T-cell (primary cell): ENCODE measurements around the gene PRKAR2B. TPM values are rescaled to one million over a fixed set of nuclear protein-coding genes. Genes with fewer than 3 reads are reported as not detected.

Source experiments
- ATAC-seq, 4 experiments: fragments of 200-7000 bp in 3 of 4; fragments of 150-1000 bp in 1 of 4; cut with Tn5 transposase; replicated peaks in 1 of 4; 1 replicate in 3 of 4; 2 replicates in 1 of 4; pipeline ENCODE4 v1.10.0; 2021; ENCODE audit warnings: moderate library complexity in 3 of 4, mild to moderate bottlenecking in 2 of 4, moderate number of reproducible peaks in 1 of 4
- CTCF ChIA-PET, 2 donors: fragments of 300-600 bp; sonication (Branson Sonifier 250); formaldehyde crosslinking; loops; one replicate each; lab custom pipeline; 2022; ENCODE audit warnings: antibody characterized with exemption in 2 of 2; lab: Charles Lee
- POLR2A ChIA-PET, 2 donors: fragments of 300-600 bp; sonication (Branson Sonifier 250); formaldehyde crosslinking; loops; one replicate each; lab custom pipeline; 2022; ENCODE audit warnings: antibody characterized with exemption in 2 of 2; lab: Charles Lee
- DNase-seq, 35 experiments: peaks; one replicate each; pipeline versions ENCODE4 v3.0.0 to v3.0.0-alpha.2; 2013 to 2023
- H3K27ac ChIP-seq: one replicate; pipeline ENCODE4 v1.5.1; 2013; ENCODE audit warnings: low read length
- H3K27me3 ChIP-seq, 2 experiments: replicated peaks in 1 of 2; 1 replicate in 1 of 2; 2 replicates in 1 of 2; pipeline versions ENCODE4 v1.6.1 to v1.7.0; 2013; ENCODE audit warnings: low read length in 1 of 2, mixed read lengths in 1 of 2; ENCODE audit not compliant: control insufficient read depth in 2 of 2, insufficient read depth in 2 of 2; ENCODE audit errors: extremely low read depth in 1 of 2
- H3K36me3 ChIP-seq, 2 donors: 1 replicate in 1 of 2; 2 replicates in 1 of 2; pipeline versions ENCODE4 v1.6.1 to v1.7.0; 2013; ENCODE audit warnings: low read length in 1 of 2; ENCODE audit not compliant: control insufficient read depth in 2 of 2, insufficient read depth in 1 of 2; ENCODE audit errors: extremely low read depth in 1 of 2
- H3K4me1 ChIP-seq, 2 experiments: 1 replicate in 1 of 2; 2 replicates in 1 of 2; pipeline versions ENCODE4 v1.6.1 to v1.7.0; 2013; ENCODE audit warnings: low read length in 2 of 2, mixed read lengths in 1 of 2; ENCODE audit not compliant: insufficient read depth in 2 of 2, control insufficient read depth in 1 of 2; ENCODE audit errors: extremely low read depth in 1 of 2
- H3K4me3 ChIP-seq, 2 donors: 1 replicate in 1 of 2; 2 replicates in 1 of 2; pipeline versions ENCODE4 v1.5.1 to v1.7.0; 2013; ENCODE audit warnings: mild to moderate bottlenecking in 2 of 2, low read length in 1 of 2, moderate library complexity in 1 of 2; ENCODE audit not compliant: control insufficient read depth in 1 of 2; ENCODE audit errors: extremely low read depth in 1 of 2
- H3K9me3 ChIP-seq: 2 replicates; pipeline ENCODE4 v1.7.0; 2013
- H3K27ac Mint-ChIP-seq, 2 donors: one replicate each; pipeline ENCODE4 v1.8.0; 2020 to 2021; ENCODE audit warnings: mild to moderate bottlenecking in 2 of 2, mixed read lengths in 2 of 2
- H3K27me3 Mint-ChIP-seq, 2 donors: one replicate each; pipeline ENCODE4 v1.8.0; 2021 to 2022; ENCODE audit warnings: mixed read lengths in 2 of 2
- H3K36me3 Mint-ChIP-seq: one replicate; pipeline ENCODE4 v1.8.0; 2021; ENCODE audit warnings: mixed read lengths
- H3K4me1 Mint-ChIP-seq, 3 donors: one replicate each; pipeline ENCODE4 v1.8.0; 2020 to 2022; ENCODE audit warnings: mixed read lengths in 3 of 3, mild to moderate bottlenecking in 1 of 3
- H3K4me3 Mint-ChIP-seq, 3 donors: one replicate each; pipeline ENCODE4 v1.8.0; 2020 to 2022; ENCODE audit warnings: mild to moderate bottlenecking in 3 of 3, mixed read lengths in 3 of 3, moderate library complexity in 3 of 3
- H3K9me3 Mint-ChIP-seq, 3 donors: one replicate each; pipeline ENCODE4 v1.8.0; 2020 to 2022; ENCODE audit warnings: mixed read lengths in 3 of 3
- WGBS: methylation state at CpG from one replicate; pipeline ENCODE4 v1.1.5; 2013; ENCODE audit warnings: missing lambda C conversion rate; ENCODE audit not compliant: insufficient coverage; 5-methylcytosine and 5-hydroxymethylcytosine counted together
- total RNA-seq, 35 experiments: library from RNA in 6 of 35; stranded (reverse) in 6 of 35; fragments of 120-200 nt in 1 of 35; gene quantifications; one replicate each; pipeline versions ENCODE4 v1.2.1 to v1.2.4 and lab custom pipeline; 2013 to 2026

Gene PRKAR2B
- total RNA-seq, 5 donors from 2014 or later (not counting 1 experiment from before 2014, with no cell fraction given) = 0.58 to 2.2 (median 1.0) TPM

DNA sequence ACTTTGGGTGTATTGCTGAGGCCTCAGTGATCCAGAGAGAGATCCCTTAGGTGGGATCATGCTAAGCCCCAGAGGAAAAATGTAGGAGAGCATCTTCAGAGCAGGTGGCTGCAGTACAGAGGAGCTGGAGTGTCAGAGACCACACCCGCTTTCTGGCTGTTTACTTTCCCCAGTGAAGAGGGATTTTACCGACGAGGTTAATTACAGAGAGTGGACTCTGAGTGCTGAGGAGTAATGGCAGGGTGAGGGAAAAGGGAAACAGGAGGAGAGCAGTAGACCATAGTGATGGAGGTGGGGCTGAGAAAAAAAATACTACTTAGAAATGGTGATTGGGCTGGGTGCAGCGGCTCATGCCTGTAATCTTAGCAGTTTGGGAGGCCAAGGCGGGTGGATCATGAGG is 81.0 kb downstream of the PRKAR2B start:
- H3K27ac Mint-ChIP-seq = peak overlapping the region; percentile 91 to 94
- ChIA-PET POLR2A (interaction anchor here (0.7 to 1.1 kb wide), 5 partner anchors 14 to 243 kb away, joined by 3 to 17 read pairs (median 8); no protein-coding TSS in a partner anchor), CTCF (interaction anchor here (0.6 to 1.5 kb wide), 4 partner anchors 24 to 178 kb away, joined by 3 to 7 read pairs (median 4); partner anchors contain the start of gene HBP1 (in 1 of the 2))
- ATAC-seq (no peak), DNase-seq (no peak)
- peaks cover 22 to 30% (median 24%) of the 10 kb centered on the region in 3 donors for H3K4me1 Mint-ChIP-seq
- WGBS = 76% methylated on average over 3 of the region's 5 CpGs
- Histone ChIP-seq H3K36me3 (no peaks in the 10 kb centered on the region), H3K27me3 (no peaks in the 10 kb centered on the region), H3K27ac (peak overlapping the region; percentile 87), H3K4me1 (peaks cover 9 to 14% of the 10 kb centered on the region in 2 experiments), H3K4me3 (no peak overlapping the region), H3K9me3 (no peaks in the 10 kb centered on the region)
- H3K36me3 Mint-ChIP-seq = no peaks in the 10 kb centered on the region
- H3K27me3 Mint-ChIP-seq = no peaks in the 10 kb centered on the region
- peak overlapping the region; percentile 73 to 80 (median 80) for H3K4me3 Mint-ChIP-seq
- no peaks in the 10 kb centered on the region for H3K9me3 Mint-ChIP-seq

DNA sequence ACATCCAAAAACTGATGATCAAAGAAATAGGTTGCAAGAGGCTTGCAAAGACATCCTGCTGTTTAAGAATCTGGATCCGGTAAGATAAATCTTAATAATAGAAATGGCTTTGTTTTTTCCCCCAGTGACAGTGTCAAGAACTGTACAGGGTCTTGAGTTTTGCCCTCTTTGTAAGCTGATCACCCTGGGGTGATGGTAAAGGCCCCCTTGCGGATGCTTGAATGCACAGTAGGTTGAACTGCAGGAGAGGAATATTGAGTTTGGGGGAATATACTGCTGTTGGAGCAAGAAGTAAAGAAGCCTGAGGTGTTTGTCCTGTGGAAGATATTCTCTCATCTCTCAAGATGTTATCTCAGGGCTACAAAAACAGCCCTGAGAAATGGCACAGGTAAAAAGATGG is 83.7 kb downstream of the PRKAR2B start:
- Histone ChIP-seq H3K27ac (no peak overlapping the region), H3K9me3 (no peaks in the 10 kb centered on the region), H3K4me3 (no peak overlapping the region), H3K4me1 (peaks cover 9 to 14% of the 10 kb centered on the region in 2 experiments), H3K27me3 (no peaks in the 10 kb centered on the region), H3K36me3 (no peaks in the 10 kb centered on the region)
- ChIA-PET POLR2A (no interaction called here), CTCF (no interaction called here)
- peaks cover 22 to 30% (median 24%) of the 10 kb centered on the region in 3 donors for H3K4me1 Mint-ChIP-seq
- 100% methylated on average over 1 of the region's 2 CpGs for WGBS
- DNase-seq = no peak
- no peaks in the 10 kb centered on the region for H3K9me3 Mint-ChIP-seq
- H3K27me3 Mint-ChIP-seq = no peaks in the 10 kb centered on the region
- H3K27ac Mint-ChIP-seq = peak overlapping the region in 1 of 2 donors; percentile 17
- H3K36me3 Mint-ChIP-seq = no peaks in the 10 kb centered on the region
- no peak for ATAC-seq
- H3K4me3 Mint-ChIP-seq = no peak overlapping the region

DNA sequence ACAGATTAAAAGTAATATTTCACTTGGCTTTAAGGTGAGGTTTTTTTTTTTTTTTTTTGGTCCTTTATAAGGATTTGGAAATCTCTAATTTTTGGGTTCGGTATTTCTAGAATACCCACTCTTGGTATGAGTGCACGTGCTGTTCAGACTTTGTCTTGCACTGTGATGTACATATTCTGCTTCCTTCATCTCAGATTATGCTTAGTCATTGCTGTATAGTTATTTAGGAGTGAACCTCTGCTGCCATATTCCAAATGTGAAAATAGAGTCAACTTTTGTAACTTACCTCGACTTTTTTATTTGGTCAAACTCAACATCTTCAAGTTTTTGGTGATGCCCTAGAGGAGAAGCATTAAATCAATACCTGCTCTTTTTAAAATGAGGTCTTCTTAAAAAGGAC is 84.2 kb downstream of the PRKAR2B start:
- no peaks in the 10 kb centered on the region for H3K9me3 Mint-ChIP-seq
- H3K27me3 Mint-ChIP-seq = no peaks in the 10 kb centered on the region
- no peaks in the 10 kb centered on the region for H3K9me3 ChIP-seq
- H3K4me1 ChIP-seq = peaks cover 9 to 14% of the 10 kb centered on the region in 2 experiments
- H3K27me3 ChIP-seq = no peaks in the 10 kb centered on the region
- no peak overlapping the region for H3K27ac ChIP-seq
- no peaks in the 10 kb centered on the region for H3K36me3 Mint-ChIP-seq
- WGBS = no CpG with 5 or more reads among the region's 3 CpGs
- POLR2A ChIA-PET = no interaction called here
- no peak overlapping the region for H3K27ac Mint-ChIP-seq
- H3K4me3 ChIP-seq = no peak overlapping the region
- CTCF ChIA-PET = no interaction called here
- H3K4me3 Mint-ChIP-seq = no peak overlapping the region
- no peaks in the 10 kb centered on the region for H3K36me3 ChIP-seq
- ATAC-seq (no peak), DNase-seq (no peak)
- peaks cover 22 to 30% (median 24%) of the 10 kb centered on the region in 3 donors for H3K4me1 Mint-ChIP-seq

DNA sequence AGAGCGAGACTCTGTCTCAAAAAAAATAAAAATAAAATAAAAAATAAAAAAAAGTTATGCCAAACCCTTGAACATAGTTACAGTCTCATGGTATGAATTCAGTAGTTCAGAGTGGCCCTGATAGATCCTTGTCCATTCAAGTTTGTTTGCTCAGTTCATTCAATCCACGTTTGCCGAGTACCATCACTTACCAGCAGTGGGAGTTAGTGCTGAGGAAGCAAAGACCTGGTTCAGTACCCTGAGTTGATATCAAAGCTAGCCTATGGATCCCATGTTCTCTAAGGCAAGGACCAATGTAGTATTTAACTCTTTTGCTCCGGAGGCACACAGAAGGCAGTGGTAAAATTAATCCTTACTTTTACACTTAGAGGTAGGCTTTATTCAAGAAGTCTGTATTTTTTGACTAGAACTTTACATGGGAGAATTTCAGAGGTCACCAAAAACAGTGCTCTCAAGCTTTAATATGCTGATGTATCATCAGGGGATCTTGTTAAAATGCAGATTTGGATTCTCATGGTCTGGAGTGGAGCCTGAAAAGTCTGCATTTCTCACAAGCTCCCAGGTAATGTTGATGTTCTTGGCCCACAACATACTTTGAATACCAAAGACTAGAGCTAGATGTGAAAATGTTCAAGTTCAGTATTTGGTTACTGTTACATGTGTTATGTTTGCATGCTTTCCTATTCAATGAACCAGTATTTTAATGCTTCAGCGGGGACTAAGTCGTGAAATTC is 86.1 kb downstream of the PRKAR2B start:
- no peaks in the 10 kb centered on the region for H3K9me3 ChIP-seq
- Mint-ChIP-seq H3K27me3 (no peaks in the 10 kb centered on the region), H3K4me3 (no peak overlapping the region), H3K27ac (no peak overlapping the region), H3K4me1 (peaks cover 17 to 24% (median 17%) of the 10 kb centered on the region in 3 donors), H3K36me3 (no peaks in the 10 kb centered on the region), H3K9me3 (no peaks in the 10 kb centered on the region)
- WGBS = no CpG with 5 or more reads among the region's 6 CpGs
- peaks cover 9 to 10% of the 10 kb centered on the region in 2 experiments for H3K4me1 ChIP-seq
- POLR2A ChIA-PET = interaction anchor here in 1 of 2 donors (0.5 to 0.7 kb wide), 2 partner anchors 12 to 36 kb away, joined by 3 to 4 read pairs; no protein-coding TSS in a partner anchor
- DNase-seq = no peak
- CTCF ChIA-PET = interaction anchor here (0.6 to 1.9 kb wide), 6 partner anchors 8 to 394 kb away, joined by 3 to 9 read pairs (median 4); no protein-coding TSS in a partner anchor
- ATAC-seq = no peak
- H3K36me3 ChIP-seq = no peaks in the 10 kb centered on the region
- H3K27ac ChIP-seq = no peak overlapping the region
- H3K27me3 ChIP-seq = no peaks in the 10 kb centered on the region
- H3K4me3 ChIP-seq = no peak overlapping the region

DNA sequence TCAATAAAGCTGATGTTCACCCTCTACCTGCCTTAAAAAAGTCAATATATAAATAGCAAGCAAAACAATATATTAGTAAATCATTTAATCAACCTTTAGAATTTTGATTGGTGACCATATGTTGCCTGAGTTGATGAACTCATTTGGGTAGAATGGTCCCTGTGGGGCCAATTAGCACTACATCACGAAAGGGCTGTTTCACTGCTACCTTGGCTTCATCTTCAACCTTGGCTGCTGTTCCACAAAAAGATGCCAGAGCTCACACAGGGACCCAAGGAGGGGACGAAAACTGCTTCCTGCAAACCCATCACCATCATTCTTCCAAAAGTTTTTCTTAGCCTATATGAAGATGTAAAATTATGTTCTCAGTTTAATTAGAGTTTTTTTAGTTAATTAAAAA is 88.9 kb downstream of the PRKAR2B start:
- ChIA-PET POLR2A (no interaction called here), CTCF (interaction anchor here (0.8 to 1.7 kb wide), 3 partner anchors 16 to 186 kb away, joined by 3 to 4 read pairs (median 3); no protein-coding TSS in a partner anchor)
- Mint-ChIP-seq H3K27ac (no peak overlapping the region), H3K4me1 (no peaks in the 10 kb centered on the region), H3K4me3 (no peak overlapping the region), H3K27me3 (no peaks in the 10 kb centered on the region), H3K9me3 (no peaks in the 10 kb centered on the region), H3K36me3 (no peaks in the 10 kb centered on the region)
- Histone ChIP-seq H3K27me3 (no peaks in the 10 kb centered on the region), H3K27ac (no peak overlapping the region), H3K36me3 (no peaks in the 10 kb centered on the region), H3K9me3 (no peaks in the 10 kb centered on the region), H3K4me1 (no peaks in the 10 kb centered on the region), H3K4me3 (no peak overlapping the region)
- 75% methylated on average over 1 of the region's 2 CpGs for WGBS
- DNase-seq (no peak), ATAC-seq (no peak)

DNA sequence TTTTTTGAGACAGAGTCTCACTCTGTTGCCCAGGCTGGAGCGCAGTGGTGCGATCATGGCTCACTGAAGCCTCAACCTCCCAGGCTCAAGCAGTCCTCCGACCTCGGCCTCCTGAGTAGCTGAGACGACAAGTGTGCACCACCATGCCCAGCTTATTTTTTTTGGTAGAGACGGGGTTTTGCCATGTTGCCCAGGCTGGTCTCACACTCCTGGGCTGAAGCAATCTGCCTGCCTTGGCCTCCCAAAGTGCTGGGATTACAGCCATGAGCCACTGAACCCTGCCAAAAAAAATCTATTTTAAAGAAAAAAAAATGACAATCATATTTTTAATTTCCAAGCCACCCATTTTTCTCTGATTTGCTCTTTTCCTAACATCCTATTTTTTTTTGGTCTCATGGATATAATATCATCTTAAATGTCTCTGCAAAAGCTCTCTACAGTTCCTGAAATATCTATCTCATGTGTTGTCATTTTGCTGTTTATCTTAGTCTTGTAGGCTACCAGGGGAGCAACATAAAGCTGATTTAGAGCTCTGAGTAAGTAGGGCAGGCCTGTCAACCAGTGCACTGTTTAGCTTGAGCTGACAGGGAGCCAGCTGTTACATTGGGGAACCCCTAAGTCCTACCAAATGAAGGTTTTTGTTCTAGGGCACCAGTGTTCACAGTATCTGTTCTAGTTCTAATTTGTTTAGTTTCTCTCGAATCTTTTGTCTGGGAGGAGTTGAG is 94.4 kb downstream of the PRKAR2B start:
- 89% methylated on average over 7 of the region's 7 CpGs for WGBS
- H3K9me3 Mint-ChIP-seq = no peaks in the 10 kb centered on the region
- H3K4me1 Mint-ChIP-seq = no peaks in the 10 kb centered on the region
- no peak overlapping the region for H3K4me3 ChIP-seq
- ChIA-PET CTCF (interaction anchor here (0.7 to 1.6 kb wide), 5 partner anchors 8 to 13 kb away, joined by 3 to 4 read pairs (median 3); no protein-coding TSS in a partner anchor), POLR2A (interaction anchor here in 1 of 2 donors (0.5 to 1.0 kb wide), 2 partner anchors 12 to 14 kb away, joined by 3 to 10 read pairs; no protein-coding TSS in a partner anchor)
- no peak overlapping the region for H3K4me3 Mint-ChIP-seq
- ATAC-seq = no peak
- H3K9me3 ChIP-seq = no peaks in the 10 kb centered on the region
- H3K27ac Mint-ChIP-seq = no peak overlapping the region
- H3K36me3 ChIP-seq = no peaks in the 10 kb centered on the region
- H3K36me3 Mint-ChIP-seq = no peaks in the 10 kb centered on the region
- H3K27me3 ChIP-seq = no peaks in the 10 kb centered on the region
- no peak for DNase-seq
- no peaks in the 10 kb centered on the region for H3K27me3 Mint-ChIP-seq
- no peak overlapping the region for H3K27ac ChIP-seq
- no peaks in the 10 kb centered on the region for H3K4me1 ChIP-seq
